Measurements from ENCODE around the gene GYG2. TPM values are rescaled to one million over a fixed set of nuclear protein-coding genes. Genes with fewer than 3 reads are reported as not detected.
"Not testable (repeated sequence)": the region's sequence is repeated elsewhere in the genome, so short reads cannot be mapped to it uniquely, and the experiment has no call there.

GYG2 gene
- total and polyA plus RNA-seq, 2 donors = 0.23 to 0.38 TPM

- no peaks in the 10 kb centered on the region for H3K4me1 ChIP-seq (ENCODE audit: control insufficient read depth in 2 of 2, insufficient read depth in 2 of 2, low read length in 2 of 2)
- DNase-seq (ENCODE audit: low read depth in 6 of 9, low spot score in 9 of 9) = no peak
- WGBS = 96% methylated on average over 9 of the region's 9 CpGs
- H3K9me3 ChIP-seq (ENCODE audit: control insufficient read depth in 2 of 2, insufficient read depth in 1 of 2, low read length in 1 of 2) = no peaks in the 10 kb centered on the region
- no peaks in the 10 kb centered on the region for H3K36me3 ChIP-seq (ENCODE audit: control insufficient read depth in 2 of 2, insufficient read depth in 2 of 2, low read length in 1 of 2)
- H3K27me3 ChIP-seq (ENCODE audit: control insufficient read depth in 2 of 2, insufficient read depth in 1 of 2, low read length in 1 of 2) = peaks cover 0 to 19% of the 10 kb centered on the region in 2 donors
- no peak overlapping the region for H3K4me3 ChIP-seq (ENCODE audit: low read length in 2 of 2)
- no peak overlapping the region for H3K27ac ChIP-seq (ENCODE audit: low read depth in 1 of 2, low read length in 1 of 2)
Measured at GRCh38 chrX:2924151-2924550, 95.4 kb downstream of the GYG2 start.

GRCh38 chrX:2926255-2926654, 97.5 kb downstream of the GYG2 start:
- not testable (repeated sequence) for H3K4me3 ChIP-seq (ENCODE audit: low read length in 2 of 2); H3K27ac ChIP-seq (ENCODE audit: low read depth in 1 of 2, low read length in 1 of 2); H3K4me1 ChIP-seq (ENCODE audit: control insufficient read depth in 2 of 2, insufficient read depth in 2 of 2, low read length in 2 of 2); DNase-seq (ENCODE audit: low read depth in 6 of 9, low spot score in 9 of 9); H3K36me3 ChIP-seq (ENCODE audit: control insufficient read depth in 2 of 2, insufficient read depth in 2 of 2, low read length in 1 of 2); H3K9me3 ChIP-seq (ENCODE audit: control insufficient read depth in 2 of 2, insufficient read depth in 1 of 2, low read length in 1 of 2)
- peaks cover 0 to 33% of the 10 kb centered on the region in 2 donors for H3K27me3 ChIP-seq (ENCODE audit: control insufficient read depth in 2 of 2, insufficient read depth in 1 of 2, low read length in 1 of 2)
- WGBS = 93% methylated on average over 4 of the region's 4 CpGs

GRCh38 chrX:2926664-2927275, 98.0 kb downstream of the GYG2 start:
- Histone ChIP-seq H3K27ac (ENCODE audit: low read depth in 1 of 2, low read length in 1 of 2) (no peak overlapping the region), H3K36me3 (ENCODE audit: control insufficient read depth in 2 of 2, insufficient read depth in 2 of 2, low read length in 1 of 2) (no peaks in the 10 kb centered on the region), H3K9me3 (ENCODE audit: control insufficient read depth in 2 of 2, insufficient read depth in 1 of 2, low read length in 1 of 2) (no peaks in the 10 kb centered on the region), H3K27me3 (ENCODE audit: control insufficient read depth in 2 of 2, insufficient read depth in 1 of 2, low read length in 1 of 2) (peaks cover 0 to 35% of the 10 kb centered on the region in 2 donors), H3K4me3 (ENCODE audit: low read length in 2 of 2) (no peak overlapping the region), H3K4me1 (ENCODE audit: control insufficient read depth in 2 of 2, insufficient read depth in 2 of 2, low read length in 2 of 2) (no peaks in the 10 kb centered on the region)
- no peak for DNase-seq (ENCODE audit: low read depth in 6 of 9, low spot score in 9 of 9)
- over 99% methylated on average over 15 of the region's 15 CpGs for WGBS

- H3K36me3 ChIP-seq (ENCODE audit: control insufficient read depth in 2 of 2, insufficient read depth in 2 of 2, low read length in 1 of 2) = no peaks in the 10 kb centered on the region
- DNase-seq (ENCODE audit: low read depth in 6 of 9, low spot score in 9 of 9) = peak in 2 of 9 donors; percentile 1 to 12
- no peaks in the 10 kb centered on the region for H3K4me1 ChIP-seq (ENCODE audit: control insufficient read depth in 2 of 2, insufficient read depth in 2 of 2, low read length in 2 of 2)
- WGBS = 2% methylated on average over 27 of the region's 27 CpGs
- no peaks in the 10 kb centered on the region for H3K9me3 ChIP-seq (ENCODE audit: control insufficient read depth in 2 of 2, insufficient read depth in 1 of 2, low read length in 1 of 2)
- H3K27ac ChIP-seq (ENCODE audit: low read depth in 1 of 2, low read length in 1 of 2) = peak overlapping the region in 1 of 2 donors; percentile 52
- peak overlapping the region in 1 of 2 donors; percentile 55 for H3K4me3 ChIP-seq (ENCODE audit: low read length in 2 of 2)
- H3K27me3 ChIP-seq (ENCODE audit: control insufficient read depth in 2 of 2, insufficient read depth in 1 of 2, low read length in 1 of 2) = peaks cover 0 to 35% of the 10 kb centered on the region in 2 donors
Measured at GRCh38 chrX:2928191-2928582, 99.5 kb downstream of the GYG2 start.

- WGBS = under 1% methylated on average over 72 of the region's 84 CpGs
- peak within 1 kb of the TSS; percentile 61 to 87 for H3K27ac ChIP-seq (ENCODE audit: low read depth in 1 of 2, low read length in 1 of 2)
- H3K36me3 ChIP-seq (ENCODE audit: control insufficient read depth in 2 of 2, insufficient read depth in 2 of 2, low read length in 1 of 2) = no peaks in the 10 kb centered on the region
- H3K4me3 ChIP-seq (ENCODE audit: low read length in 2 of 2) = peak within 1 kb of the TSS; percentile 46 to 55
- DNase-seq (ENCODE audit: low read depth in 6 of 9, low spot score in 9 of 9) = peak in 4 of 9 donors; percentile 6 to 42 (median 16)
- peaks cover 0 to 35% of the 10 kb centered on the region in 2 donors for H3K27me3 ChIP-seq (ENCODE audit: control insufficient read depth in 2 of 2, insufficient read depth in 1 of 2, low read length in 1 of 2)
- H3K4me1 ChIP-seq (ENCODE audit: control insufficient read depth in 2 of 2, insufficient read depth in 2 of 2, low read length in 2 of 2) = no peaks in the 10 kb centered on the region
- H3K9me3 ChIP-seq (ENCODE audit: control insufficient read depth in 2 of 2, insufficient read depth in 1 of 2, low read length in 1 of 2) = no peaks in the 10 kb centered on the region
Measured at GRCh38 chrX:2928583-2929434, 100.1 kb downstream of the GYG2 start, which contains the start of gene ARSD. Gene ARSD, minus strand, starts transcription at chrX:2929339. Its CDS starts 64 bp downstream, at chrX:2929275.

GRCh38 chrX:2931155-2931554, 102.4 kb downstream of the GYG2 start:
- Histone ChIP-seq H3K36me3 (ENCODE audit: control insufficient read depth in 2 of 2, insufficient read depth in 2 of 2, low read length in 1 of 2) (no peaks in the 10 kb centered on the region), H3K27ac (ENCODE audit: low read depth in 1 of 2, low read length in 1 of 2) (no peak overlapping the region), H3K4me3 (ENCODE audit: low read length in 2 of 2) (no peak overlapping the region), H3K27me3 (ENCODE audit: control insufficient read depth in 2 of 2, insufficient read depth in 1 of 2, low read length in 1 of 2) (peaks cover 0 to 35% of the 10 kb centered on the region in 2 donors), H3K4me1 (ENCODE audit: control insufficient read depth in 2 of 2, insufficient read depth in 2 of 2, low read length in 2 of 2) (no peaks in the 10 kb centered on the region), H3K9me3 (ENCODE audit: control insufficient read depth in 2 of 2, insufficient read depth in 1 of 2, low read length in 1 of 2) (no peaks in the 10 kb centered on the region)
- 98% methylated on average over 2 of the region's 2 CpGs for WGBS
- DNase-seq (ENCODE audit: low read depth in 6 of 9, low spot score in 9 of 9) = no peak

GRCh38 chrX:2931612-2932011, 102.9 kb downstream of the GYG2 start:
- H3K4me3 ChIP-seq (ENCODE audit: low read length in 2 of 2) = no peak overlapping the region
- no peaks in the 10 kb centered on the region for H3K9me3 ChIP-seq (ENCODE audit: control insufficient read depth in 2 of 2, insufficient read depth in 1 of 2, low read length in 1 of 2)
- no peaks in the 10 kb centered on the region for H3K36me3 ChIP-seq (ENCODE audit: control insufficient read depth in 2 of 2, insufficient read depth in 2 of 2, low read length in 1 of 2)
- H3K4me1 ChIP-seq (ENCODE audit: control insufficient read depth in 2 of 2, insufficient read depth in 2 of 2, low read length in 2 of 2) = no peaks in the 10 kb centered on the region
- DNase-seq (ENCODE audit: low read depth in 6 of 9, low spot score in 9 of 9) = no peak
- no peak overlapping the region for H3K27ac ChIP-seq (ENCODE audit: low read depth in 1 of 2, low read length in 1 of 2)
- WGBS = 97% methylated on average over 4 of the region's 4 CpGs
- H3K27me3 ChIP-seq (ENCODE audit: control insufficient read depth in 2 of 2, insufficient read depth in 1 of 2, low read length in 1 of 2) = peaks cover 0 to 35% of the 10 kb centered on the region in 2 donors
